Ovary (tissue), 3 donors: Measurements from ENCODE around the gene TBL1X.

Experiments used
- POLR2A ChIP-seq: fragments of 450-650 bp; IDR thresholded peaks from one replicate; pipeline ENCODE4 v1.6.1; 2017; ENCODE audit warnings: antibody characterized with exemption, mild to moderate bottlenecking, moderate library complexity
- TF ChIP-seq, protein P1 (sequence below), 3 donors: fragments of 450-650 bp in 2 of 3; fragments of 200-600 bp in 1 of 3; IDR thresholded peaks; one replicate each; pipeline versions ENCODE4 v1.5.1 to v1.8.0; 2016 to 2022; ENCODE audit warnings: antibody characterized with exemption in 3 of 3, mild to moderate bottlenecking in 1 of 3
- donor health status: DM: no; HTN: no; CAD: no.

DNA sequence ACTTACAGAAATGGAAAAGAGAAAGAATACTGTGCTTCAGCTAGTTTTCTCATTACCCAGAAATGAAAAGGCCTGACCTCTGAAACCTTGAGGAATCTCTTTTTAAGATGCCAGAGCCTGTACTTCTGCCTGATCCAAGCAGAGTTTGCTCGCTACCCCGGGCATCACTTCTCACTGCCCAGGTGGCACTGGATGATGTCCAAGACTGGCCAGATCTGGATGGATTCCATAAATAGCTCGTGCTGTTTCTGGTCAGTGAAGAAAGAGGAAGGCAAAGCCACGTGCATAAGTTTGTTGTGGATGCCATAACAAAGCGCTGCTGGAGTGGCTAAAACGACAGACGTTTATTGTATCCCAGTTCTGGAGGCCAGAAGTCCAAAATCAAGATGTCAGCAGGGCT, 133.5 kb downstream of the TBL1X start:
- TF ChIP-seq, protein P1, sequence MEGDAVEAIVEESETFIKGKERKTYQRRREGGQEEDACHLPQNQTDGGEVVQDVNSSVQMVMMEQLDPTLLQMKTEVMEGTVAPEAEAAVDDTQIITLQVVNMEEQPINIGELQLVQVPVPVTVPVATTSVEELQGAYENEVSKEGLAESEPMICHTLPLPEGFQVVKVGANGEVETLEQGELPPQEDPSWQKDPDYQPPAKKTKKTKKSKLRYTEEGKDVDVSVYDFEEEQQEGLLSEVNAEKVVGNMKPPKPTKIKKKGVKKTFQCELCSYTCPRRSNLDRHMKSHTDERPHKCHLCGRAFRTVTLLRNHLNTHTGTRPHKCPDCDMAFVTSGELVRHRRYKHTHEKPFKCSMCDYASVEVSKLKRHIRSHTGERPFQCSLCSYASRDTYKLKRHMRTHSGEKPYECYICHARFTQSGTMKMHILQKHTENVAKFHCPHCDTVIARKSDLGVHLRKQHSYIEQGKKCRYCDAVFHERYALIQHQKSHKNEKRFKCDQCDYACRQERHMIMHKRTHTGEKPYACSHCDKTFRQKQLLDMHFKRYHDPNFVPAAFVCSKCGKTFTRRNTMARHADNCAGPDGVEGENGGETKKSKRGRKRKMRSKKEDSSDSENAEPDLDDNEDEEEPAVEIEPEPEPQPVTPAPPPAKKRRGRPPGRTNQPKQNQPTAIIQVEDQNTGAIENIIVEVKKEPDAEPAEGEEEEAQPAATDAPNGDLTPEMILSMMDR (IDR thresholded peaks at IDR 0.05), result no peak
- no peak for TF ChIP-seq POLR2A
